D721Med (cell line): ENCODE measurements around the gene MIEN1.
"Not testable (repeated sequence)": the region's sequence is repeated elsewhere in the genome, so short reads cannot be mapped to it uniquely, and the experiment has no call there.

ENCODE experiments used
- DNase-seq: peaks from one replicate; pipeline ENCODE4 v3.0.0; 2011; ENCODE audit warnings: low spot score; ENCODE audit not compliant: insufficient read length
- FAIRE-seq: peaks from 2 replicates; lab custom pipeline; 2011; peaks lifted over from hg19 to GRCh38; lab: Jason Lieb, UNC
- TF ChIP-seq, protein P1 (sequence below): IDR thresholded peaks from 2 replicates; pipeline ENCODE4 v1.5.1; 2012; ENCODE audit warnings: mild to moderate bottlenecking, control low read depth; ENCODE audit not compliant: insufficient read depth; ENCODE audit errors: missing control alignments

The MIEN1 gene

GRCh38 chr17:39772415-39772814 lies 42.1 kb upstream of the MIEN1 start:
- DNase-seq = no peak

DNA sequence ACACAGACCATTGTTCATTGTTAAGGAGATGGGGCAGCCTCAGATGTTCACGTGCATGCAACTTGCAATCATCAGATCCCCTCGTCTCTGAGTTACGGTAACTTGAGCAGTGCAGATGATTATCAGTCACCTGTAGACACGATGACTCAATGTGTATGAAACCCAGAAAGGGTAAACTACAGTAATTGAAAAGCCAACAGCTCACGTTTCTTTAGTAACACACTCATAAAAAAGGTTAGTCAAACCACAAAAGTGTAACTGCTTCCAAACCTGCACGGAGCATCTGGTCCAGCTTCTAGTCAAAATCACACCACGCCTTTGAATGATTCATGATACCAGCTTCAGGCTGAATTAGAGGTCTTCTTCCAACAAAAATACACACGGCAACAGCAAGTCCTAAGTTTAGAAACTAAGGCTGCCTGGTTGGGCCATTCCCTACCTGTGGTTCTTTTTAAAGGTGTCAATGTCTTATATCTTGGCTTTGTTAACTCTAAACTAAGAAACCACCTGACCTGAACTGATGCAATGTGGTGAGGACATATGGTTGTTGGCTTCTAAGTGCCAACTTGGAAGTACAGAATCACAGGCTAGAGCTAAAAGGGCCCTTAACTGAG lies 39.7 kb upstream of the MIEN1 start:
- no peak for FAIRE-seq
- TF ChIP-seq, protein P1, sequence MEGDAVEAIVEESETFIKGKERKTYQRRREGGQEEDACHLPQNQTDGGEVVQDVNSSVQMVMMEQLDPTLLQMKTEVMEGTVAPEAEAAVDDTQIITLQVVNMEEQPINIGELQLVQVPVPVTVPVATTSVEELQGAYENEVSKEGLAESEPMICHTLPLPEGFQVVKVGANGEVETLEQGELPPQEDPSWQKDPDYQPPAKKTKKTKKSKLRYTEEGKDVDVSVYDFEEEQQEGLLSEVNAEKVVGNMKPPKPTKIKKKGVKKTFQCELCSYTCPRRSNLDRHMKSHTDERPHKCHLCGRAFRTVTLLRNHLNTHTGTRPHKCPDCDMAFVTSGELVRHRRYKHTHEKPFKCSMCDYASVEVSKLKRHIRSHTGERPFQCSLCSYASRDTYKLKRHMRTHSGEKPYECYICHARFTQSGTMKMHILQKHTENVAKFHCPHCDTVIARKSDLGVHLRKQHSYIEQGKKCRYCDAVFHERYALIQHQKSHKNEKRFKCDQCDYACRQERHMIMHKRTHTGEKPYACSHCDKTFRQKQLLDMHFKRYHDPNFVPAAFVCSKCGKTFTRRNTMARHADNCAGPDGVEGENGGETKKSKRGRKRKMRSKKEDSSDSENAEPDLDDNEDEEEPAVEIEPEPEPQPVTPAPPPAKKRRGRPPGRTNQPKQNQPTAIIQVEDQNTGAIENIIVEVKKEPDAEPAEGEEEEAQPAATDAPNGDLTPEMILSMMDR = no peak
- DNase-seq = no peak

More at GRCh38 chr17:39772415-39772814, 42.1 kb upstream of the MIEN1 start:
- FAIRE-seq = no peak
- TF ChIP-seq, protein P1 = no peak

DNA sequence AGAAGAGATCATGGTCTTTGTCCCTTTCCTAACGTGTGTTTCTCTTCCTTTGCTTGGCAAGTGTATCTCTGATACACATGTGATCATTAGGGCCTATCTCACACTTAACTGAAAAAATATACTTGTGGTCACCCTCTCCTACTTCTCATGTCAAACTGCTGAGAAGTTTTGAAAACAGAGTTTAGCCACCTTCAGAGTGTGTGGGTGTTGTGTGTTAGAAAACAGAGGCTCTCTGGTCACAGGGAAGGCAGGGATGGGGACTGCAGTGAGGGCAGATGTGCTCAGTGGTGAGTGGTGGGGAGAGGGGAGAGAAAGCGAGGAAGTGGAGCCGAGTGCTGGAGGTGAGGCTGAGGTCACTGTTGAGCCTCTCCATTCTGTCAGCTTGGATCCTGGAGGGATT lies 36.8 kb upstream of the MIEN1 start:
- TF ChIP-seq, protein P1 = no peak
- no peak for DNase-seq
- no peak for FAIRE-seq

DNA sequence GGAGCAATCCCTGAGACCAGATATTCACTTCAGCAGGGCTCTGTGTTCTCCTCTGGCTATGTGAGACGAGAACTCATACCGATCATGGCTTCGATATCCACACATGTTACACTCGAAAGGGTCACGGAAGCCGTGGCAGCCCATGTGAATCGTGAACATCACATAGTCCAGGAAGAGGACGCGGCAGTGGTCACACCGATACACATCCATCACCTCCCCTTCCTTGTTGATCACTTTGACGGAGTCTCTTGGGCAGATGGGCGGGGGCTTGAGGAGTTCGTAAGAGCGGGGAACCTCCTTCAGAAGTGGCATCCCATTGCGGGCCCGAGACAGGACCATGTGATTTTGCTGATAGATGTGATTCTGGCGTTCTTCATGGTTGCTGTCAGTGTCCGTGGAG lies 35.4 kb upstream of the MIEN1 start:
- no peak for DNase-seq
- FAIRE-seq = no peak
- TF ChIP-seq, protein P1 = no peak

DNA sequence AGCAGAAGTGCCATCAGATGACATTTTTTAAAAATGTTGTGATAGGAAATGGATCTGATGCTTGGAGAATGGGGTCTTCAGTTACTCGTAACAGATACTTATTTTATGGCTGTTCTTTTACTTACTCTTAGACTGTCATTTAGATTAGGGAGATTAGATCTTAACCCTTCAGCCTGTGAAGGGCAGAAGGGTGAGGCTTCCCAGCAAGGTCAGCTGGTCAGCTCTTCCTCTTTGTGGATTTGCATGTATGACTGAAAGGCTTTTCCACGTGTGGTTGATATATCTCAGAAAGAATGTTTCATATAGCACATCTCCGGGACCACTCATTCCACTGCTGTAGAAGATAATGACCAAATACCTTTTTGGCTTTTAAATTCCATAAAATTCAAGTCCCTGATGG lies 34.8 kb upstream of the MIEN1 start:
- no peak for FAIRE-seq
- TF ChIP-seq, protein P1 = no peak
- no peak for DNase-seq

GRCh38 chr17:39764171-39764570 lies 33.8 kb upstream of the MIEN1 start:
- not testable (repeated sequence) for DNase-seq, FAIRE-seq

DNA sequence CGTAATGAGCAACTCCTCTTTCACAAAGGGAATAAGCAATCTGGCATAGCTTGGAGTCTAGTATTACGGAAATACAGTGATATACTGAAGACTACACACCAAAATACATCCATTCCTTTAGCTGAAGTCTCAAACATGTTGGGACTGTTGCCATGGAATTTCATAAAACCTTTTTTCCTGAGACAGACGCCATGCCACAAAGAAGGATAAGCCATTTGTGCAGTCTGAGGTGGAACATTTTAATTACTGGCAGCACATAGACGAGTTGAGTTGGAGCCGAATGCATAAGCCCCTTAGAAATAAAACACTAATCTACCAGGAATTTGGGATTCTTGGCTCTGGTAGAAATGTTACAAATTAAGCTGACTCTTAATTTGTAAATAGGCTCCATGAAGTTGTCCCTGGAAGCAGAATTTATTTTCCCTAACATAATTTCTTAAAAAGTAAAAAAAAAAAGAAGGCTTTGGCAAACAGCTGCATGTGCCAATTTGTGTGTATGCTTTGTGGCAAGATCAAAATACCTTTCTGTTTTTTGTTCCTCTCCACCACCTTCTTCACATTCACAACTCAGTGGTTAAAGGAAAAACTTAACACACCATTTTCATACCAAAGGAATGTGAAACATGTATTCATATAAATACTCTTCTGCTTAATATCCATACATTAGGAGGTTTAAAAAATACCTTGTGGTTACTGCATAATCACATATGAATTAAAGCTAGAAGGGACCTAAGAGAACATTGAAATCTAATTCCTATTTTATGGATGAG lies 32.9 kb upstream of the MIEN1 start:
- DNase-seq (no peak), FAIRE-seq (peak; percentile 6)

More for the DNA sequence above, 32.9 kb upstream of the MIEN1 start:
- TF ChIP-seq, protein P1 = no peak
